SU-DHL-6 (cell line): Measurements from ENCODE around the gene ASB15.

Source experiments
- H2AFZ ChIP-seq: fragments of 200-600 bp; sonication (generic); 2 replicates; pipeline ENCODE4 v1.6.1; 2014; ENCODE audit warnings: low read depth, mild to moderate bottlenecking, moderate library complexity, mixed read lengths, antibody characterized with exemption, low read length; ENCODE audit not compliant: severe bottlenecking
- H3F3A ChIP-seq: fragments of 200-600 bp; shearing (Covaris generic); 2 replicates; pipeline ENCODE4 v1.6.0; 2016; ENCODE audit warnings: antibody characterized with exemption, mild to moderate bottlenecking; ENCODE audit not compliant: insufficient read depth
- H3K27ac ChIP-seq: fragments of 200-600 bp; sonication (generic); 2 replicates; pipeline ENCODE4 v1.5.1; 2016; ENCODE audit warnings: low read depth, mild to moderate bottlenecking, low read length, moderate library complexity, mixed read lengths
- H3K27me3 ChIP-seq: fragments of 200-600 bp; sonication (generic), shearing (Covaris generic); 2 replicates; pipeline ENCODE4 v1.6.0; 2014; ENCODE audit warnings: mild to moderate bottlenecking, low read length
- H3K36me3 ChIP-seq: fragments of 200-600 bp; sonication (generic); 2 replicates; pipeline ENCODE4 v1.6.1; 2014; ENCODE audit warnings: mild to moderate bottlenecking, low read length, mixed read lengths
- H3K4me2 ChIP-seq: fragments of 300-600, 200-600 bp; shearing (Covaris generic), sonication (generic); 2 replicates; pipeline ENCODE4 v1.6.0; 2014; ENCODE audit warnings: low read length, low read depth, mild to moderate bottlenecking; ENCODE audit not compliant: poor library complexity, severe bottlenecking
- H3K4me3 ChIP-seq: fragments of 200-600 bp; sonication (generic); 2 replicates; pipeline ENCODE4 v1.5.1; 2014; ENCODE audit warnings: antibody characterized with exemption, low read length, mild to moderate bottlenecking, mixed read lengths; ENCODE audit not compliant: insufficient read depth, poor library complexity, severe bottlenecking
- H3K79me2 ChIP-seq: fragments of 200-600 bp; sonication (generic); 2 replicates; pipeline ENCODE4 v1.6.1; 2014; ENCODE audit warnings: mild to moderate bottlenecking, low read length, moderate library complexity; ENCODE audit not compliant: insufficient read depth
- H3K9ac ChIP-seq: fragments of 200-600 bp; sonication (generic); 2 replicates; pipeline ENCODE4 v1.7.0; 2014; ENCODE audit warnings: mild to moderate bottlenecking, low read length
- H3K9me2 ChIP-seq: fragments of 200-600 bp; sonication (generic); replicated peaks from 2 replicates; pipeline ENCODE4 v1.6.1; 2014; ENCODE audit warnings: low read length; ENCODE audit not compliant: insufficient read depth
- H3K9me3 ChIP-seq: fragments of 200-600 bp; sonication (generic); 2 replicates; pipeline ENCODE4 v1.6.1; 2014; ENCODE audit warnings: low read length, mixed read lengths; ENCODE audit not compliant: insufficient read depth
- H4K20me1 ChIP-seq: fragments of 200-600 bp; sonication (generic); 2 replicates; pipeline ENCODE4 v1.6.1; 2014; ENCODE audit warnings: low read depth, mild to moderate bottlenecking, antibody characterized with exemption, low read length, moderate library complexity, mixed read lengths
- EZH2phosphoT487 ChIP-seq: fragments of 200-600 bp; sonication (generic), shearing (Covaris generic); conservative IDR thresholded peaks from 2 replicates; pipeline ENCODE4 v1.6.1; 2018; ENCODE audit warnings: mild to moderate bottlenecking, antibody characterized with exemption, low read length, moderate library complexity, mixed read lengths
- TF ChIP-seq, protein P1 (sequence below): fragments of 200-600 bp; sonication (generic); IDR thresholded peaks from one replicate; pipeline ENCODE4 v1.5.1; 2017; ENCODE audit warnings: antibody characterized with exemption, mild to moderate bottlenecking, low read length, moderate library complexity; ENCODE audit not compliant: insufficient read depth, poor library complexity, severe bottlenecking

ASB15 gene

DNA sequence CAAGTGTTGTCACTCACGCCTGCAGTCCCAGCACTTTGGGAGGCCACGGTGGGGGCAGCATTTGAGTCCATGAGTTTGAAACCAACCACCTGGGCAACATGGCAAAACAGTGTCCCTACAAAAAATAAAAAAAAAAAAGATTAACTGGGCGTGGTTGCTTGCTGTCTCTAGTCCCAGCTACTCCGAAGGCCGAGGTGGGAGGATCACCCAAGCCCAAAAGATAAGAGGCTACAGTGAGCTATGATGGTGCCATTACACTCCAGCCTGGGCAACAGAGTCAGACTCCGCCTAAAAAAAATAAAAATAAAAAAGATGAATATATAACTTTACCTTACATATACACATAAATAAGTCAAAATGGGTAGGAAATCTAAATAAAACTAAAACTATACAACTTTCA, 51.5 kb downstream of the ASB15 start:
- no peaks in the 10 kb centered on the region for H3K9me3 ChIP-seq
- H4K20me1 ChIP-seq: no peaks in the 10 kb centered on the region
- no peak overlapping the region for H3K4me3 ChIP-seq
- H3K9ac ChIP-seq: no peak overlapping the region
- H3K27ac ChIP-seq: no peak overlapping the region
- H3F3A ChIP-seq: no peaks in the 10 kb centered on the region
- no peaks in the 10 kb centered on the region for H3K36me3 ChIP-seq
- TF ChIP-seq EZH2phosphoT487: no peak
- no peaks in the 10 kb centered on the region for H3K79me2 ChIP-seq
- H3K27me3 ChIP-seq: no peaks in the 10 kb centered on the region
- no peak overlapping the region for H2AFZ ChIP-seq
- H3K9me2 ChIP-seq: no peaks in the 10 kb centered on the region
- no peak overlapping the region for H3K4me2 ChIP-seq

DNA sequence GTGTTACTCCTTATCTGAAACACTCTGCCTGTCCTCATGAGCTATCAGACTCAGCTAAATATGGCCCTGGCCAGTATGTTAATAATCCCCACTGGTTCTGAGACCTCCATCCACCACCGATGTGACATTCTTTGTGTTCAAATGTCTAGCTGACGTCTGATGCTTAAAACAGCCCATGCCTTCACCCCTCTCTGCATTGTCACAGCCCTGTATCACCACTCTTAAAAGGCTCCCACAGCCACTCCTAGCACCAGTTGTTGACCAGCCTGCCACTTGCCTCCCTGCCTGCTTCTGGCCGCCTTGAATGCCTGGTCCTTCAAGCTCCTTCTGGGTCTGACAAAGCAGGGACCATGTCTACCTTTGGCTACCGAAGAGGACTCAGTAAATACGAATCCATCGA, 54.0 kb downstream of the ASB15 start, which contains the start of gene LMOD2:
TSS of gene LMOD2 (plus strand) at position 253 of the 400 bp plus-strand sequence. CDS start at position 351, 98 bp downstream.
- Histone ChIP-seq H3K9me2 (no peaks in the 10 kb centered on the region), H3K9ac (no peak within 1 kb of the TSS), H2AFZ (no peak within 1 kb of the TSS), H3K9me3 (no peaks in the 10 kb centered on the region), H3F3A (no peaks in the 10 kb centered on the region), H3K27ac (no peak within 1 kb of the TSS), H3K27me3 (no peaks in the 10 kb centered on the region), H3K4me3 (no peak within 1 kb of the TSS), H3K79me2 (no peaks in the 10 kb centered on the region), H3K4me2 (no peak within 1 kb of the TSS), H3K36me3 (no peaks in the 10 kb centered on the region), H4K20me1 (no peaks in the 10 kb centered on the region)
- TF ChIP-seq, protein P1, sequence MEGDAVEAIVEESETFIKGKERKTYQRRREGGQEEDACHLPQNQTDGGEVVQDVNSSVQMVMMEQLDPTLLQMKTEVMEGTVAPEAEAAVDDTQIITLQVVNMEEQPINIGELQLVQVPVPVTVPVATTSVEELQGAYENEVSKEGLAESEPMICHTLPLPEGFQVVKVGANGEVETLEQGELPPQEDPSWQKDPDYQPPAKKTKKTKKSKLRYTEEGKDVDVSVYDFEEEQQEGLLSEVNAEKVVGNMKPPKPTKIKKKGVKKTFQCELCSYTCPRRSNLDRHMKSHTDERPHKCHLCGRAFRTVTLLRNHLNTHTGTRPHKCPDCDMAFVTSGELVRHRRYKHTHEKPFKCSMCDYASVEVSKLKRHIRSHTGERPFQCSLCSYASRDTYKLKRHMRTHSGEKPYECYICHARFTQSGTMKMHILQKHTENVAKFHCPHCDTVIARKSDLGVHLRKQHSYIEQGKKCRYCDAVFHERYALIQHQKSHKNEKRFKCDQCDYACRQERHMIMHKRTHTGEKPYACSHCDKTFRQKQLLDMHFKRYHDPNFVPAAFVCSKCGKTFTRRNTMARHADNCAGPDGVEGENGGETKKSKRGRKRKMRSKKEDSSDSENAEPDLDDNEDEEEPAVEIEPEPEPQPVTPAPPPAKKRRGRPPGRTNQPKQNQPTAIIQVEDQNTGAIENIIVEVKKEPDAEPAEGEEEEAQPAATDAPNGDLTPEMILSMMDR: no peak
- TF ChIP-seq EZH2phosphoT487: no peak

- Histone ChIP-seq H3K4me2 (no peak overlapping the region), H3K79me2 (no peaks in the 10 kb centered on the region), H3K27me3 (no peaks in the 10 kb centered on the region), H3K36me3 (no peaks in the 10 kb centered on the region), H3F3A (no peaks in the 10 kb centered on the region), H3K4me3 (no peak overlapping the region), H3K27ac (no peak overlapping the region), H3K9me3 (no peaks in the 10 kb centered on the region), H4K20me1 (no peaks in the 10 kb centered on the region), H3K9me2 (no peaks in the 10 kb centered on the region), H3K9ac (no peak overlapping the region), H2AFZ (no peak overlapping the region)
- TF ChIP-seq EZH2phosphoT487: no peak
- TF ChIP-seq, protein P1: no peak
Observed at GRCh38 chr7:123656544-123657303, 55.1 kb downstream of the ASB15 start.

DNA sequence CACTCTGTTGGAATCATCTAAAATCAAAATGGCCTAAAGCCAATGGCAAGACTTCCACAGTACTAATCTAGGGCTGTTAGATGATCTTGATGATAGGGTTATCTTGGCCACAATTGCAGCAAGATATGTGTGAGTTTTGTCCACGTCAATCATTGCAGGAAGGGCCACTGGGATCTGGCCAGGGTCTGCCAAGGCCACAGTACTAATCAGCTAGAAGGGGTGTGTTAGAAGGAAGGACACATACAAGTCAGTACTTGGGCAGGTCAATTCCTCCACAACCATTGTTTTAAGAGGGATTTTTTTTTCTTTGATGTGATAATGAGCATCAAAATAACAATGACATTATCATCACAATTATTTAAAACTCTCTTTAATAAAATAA, 55.7 kb downstream of the ASB15 start:
- H3K4me2 ChIP-seq: no peak overlapping the region
- no peak overlapping the region for H2AFZ ChIP-seq
- H3K27me3 ChIP-seq: no peaks in the 10 kb centered on the region
- no peaks in the 10 kb centered on the region for H3K36me3 ChIP-seq
- H3K9ac ChIP-seq: no peak overlapping the region
- no peak overlapping the region for H3K27ac ChIP-seq
- H3K79me2 ChIP-seq: no peaks in the 10 kb centered on the region
- no peaks in the 10 kb centered on the region for H3K9me3 ChIP-seq
- no peaks in the 10 kb centered on the region for H3K9me2 ChIP-seq
- no peaks in the 10 kb centered on the region for H3F3A ChIP-seq
- no peaks in the 10 kb centered on the region for H4K20me1 ChIP-seq
- TF ChIP-seq, protein P1: no peak
- no peak overlapping the region for H3K4me3 ChIP-seq
